ENCODE measurements around the gene PDE8B.
A peak's percentile ranks its signal among the peaks of the same experiment; 100 is the strongest.

The PDE8B gene

GRCh38 chr5:77214151-77214550 is 3.7 kb downstream of the PDE8B start:
- TF ChIP-seq ELF4 (IDR thresholded peaks at IDR 0.05): no peak
- TF ChIP-seq LEF1 (IDR thresholded peaks at IDR 0.05; ENCODE audit: borderline replicate concordance): no peak
- TF ChIP-seq FOXM1 (IDR thresholded peaks at IDR 0.05; ENCODE audit: borderline replicate concordance): no peak
- no peak for TF ChIP-seq CTBP1 (IDR thresholded peaks at IDR 0.05; ENCODE audit: borderline replicate concordance)
- TF ChIP-seq ARNT (IDR thresholded peaks at IDR 0.05): no peak
- TF ChIP-seq SP1 (IDR thresholded peaks at IDR 0.05): no peak
- no peak for TF ChIP-seq FOXA1 (IDR thresholded peaks at IDR 0.05)
- no peak for TF ChIP-seq HDGF (IDR thresholded peaks at IDR 0.05; ENCODE audit: borderline replicate concordance)
- no peak for TF ChIP-seq L3MBTL2 (conservative IDR thresholded peaks at IDR 0.05)
- TF ChIP-seq NFRKB (IDR thresholded peaks at IDR 0.05): no peak
- TF ChIP-seq BHLHE40 (IDR thresholded peaks at IDR 0.05; ENCODE audit: borderline replicate concordance): no peak
- TF ChIP-seq TARDBP (IDR thresholded peaks at IDR 0.05): no peak
- no peak for TF ChIP-seq FOXK2 (IDR thresholded peaks at IDR 0.05)
- no peak for TF ChIP-seq SUZ12 (IDR thresholded peaks at IDR 0.05)
- TF ChIP-seq ZNF384 (IDR thresholded peaks at IDR 0.05): no peak
- TF ChIP-seq, protein P1, sequence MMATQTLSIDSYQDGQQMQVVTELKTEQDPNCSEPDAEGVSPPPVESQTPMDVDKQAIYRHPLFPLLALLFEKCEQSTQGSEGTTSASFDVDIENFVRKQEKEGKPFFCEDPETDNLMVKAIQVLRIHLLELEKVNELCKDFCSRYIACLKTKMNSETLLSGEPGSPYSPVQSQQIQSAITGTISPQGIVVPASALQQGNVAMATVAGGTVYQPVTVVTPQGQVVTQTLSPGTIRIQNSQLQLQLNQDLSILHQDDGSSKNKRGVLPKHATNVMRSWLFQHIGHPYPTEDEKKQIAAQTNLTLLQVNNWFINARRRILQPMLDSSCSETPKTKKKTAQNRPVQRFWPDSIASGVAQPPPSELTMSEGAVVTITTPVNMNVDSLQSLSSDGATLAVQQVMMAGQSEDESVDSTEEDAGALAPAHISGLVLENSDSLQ (IDR thresholded peaks at IDR 0.05): no peak
- no peak for DNase-seq (ENCODE audit: extremely low spot score)
- POLR2A ChIA-PET: no interaction called here
- CTCF ChIA-PET: no interaction called here

- ChIA-PET POLR2A (no interaction called here), CTCF (no interaction called here)
- DNase-seq (ENCODE audit: extremely low spot score): peak; percentile 39
- TF ChIP-seq LEF1 (IDR thresholded peaks at IDR 0.05; ENCODE audit: borderline replicate concordance): no peak
- TF ChIP-seq FOXM1 (IDR thresholded peaks at IDR 0.05; ENCODE audit: borderline replicate concordance): no peak
- TF ChIP-seq SP1 (IDR thresholded peaks at IDR 0.05): no peak
- TF ChIP-seq ELF4 (IDR thresholded peaks at IDR 0.05): no peak
- no peak for TF ChIP-seq ARNT (IDR thresholded peaks at IDR 0.05)
- TF ChIP-seq HDGF (IDR thresholded peaks at IDR 0.05; ENCODE audit: borderline replicate concordance): no peak
- no peak for TF ChIP-seq ZNF384 (IDR thresholded peaks at IDR 0.05)
- TF ChIP-seq, protein P1 (IDR thresholded peaks at IDR 0.05): no peak
- no peak for TF ChIP-seq BHLHE40 (IDR thresholded peaks at IDR 0.05; ENCODE audit: borderline replicate concordance)
- no peak for TF ChIP-seq FOXK2 (IDR thresholded peaks at IDR 0.05)
- TF ChIP-seq SUZ12 (IDR thresholded peaks at IDR 0.05): no peak
- no peak for TF ChIP-seq TARDBP (IDR thresholded peaks at IDR 0.05)
- TF ChIP-seq CTBP1 (IDR thresholded peaks at IDR 0.05; ENCODE audit: borderline replicate concordance): no peak
- no peak for TF ChIP-seq L3MBTL2 (conservative IDR thresholded peaks at IDR 0.05)
- no peak for TF ChIP-seq NFRKB (IDR thresholded peaks at IDR 0.05)
- TF ChIP-seq FOXA1 (IDR thresholded peaks at IDR 0.05): no peak
Observed at GRCh38 chr5:77218263-77218662, 7.8 kb downstream of the PDE8B start.

- no peak for TF ChIP-seq LEF1 (IDR thresholded peaks at IDR 0.05; ENCODE audit: borderline replicate concordance)
- no peak for TF ChIP-seq ARNT (IDR thresholded peaks at IDR 0.05)
- no peak for TF ChIP-seq NFRKB (IDR thresholded peaks at IDR 0.05)
- ChIA-PET CTCF (no interaction called here), POLR2A (no interaction called here)
- DNase-seq (ENCODE audit: extremely low spot score): no peak
Observed at GRCh38 chr5:77221115-77221514, 10.6 kb downstream of the PDE8B start.

DNA sequence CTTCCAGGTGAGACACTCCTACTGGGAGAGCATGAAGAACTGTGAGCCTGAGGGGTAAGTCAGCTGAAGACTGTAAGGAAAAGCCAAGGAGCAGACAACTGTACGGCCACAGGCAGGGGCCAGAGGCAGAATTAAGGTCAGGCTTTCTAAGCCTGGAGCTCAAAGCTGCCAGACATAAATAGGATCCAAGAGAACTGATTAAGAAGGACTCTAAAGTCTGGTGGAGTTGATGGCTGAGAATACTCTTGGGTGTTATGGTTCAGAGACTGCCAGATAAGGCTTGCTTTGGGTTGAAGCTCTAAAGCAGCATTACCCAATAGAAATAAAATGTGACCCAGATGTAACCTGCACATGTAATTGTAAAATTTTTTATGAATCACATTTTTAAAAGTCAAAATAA is 12.2 kb downstream of the PDE8B start:
- ChIA-PET POLR2A (no interaction called here), CTCF (no interaction called here)
- no peak for DNase-seq (ENCODE audit: extremely low spot score)
- TF ChIP-seq HDGF (IDR thresholded peaks at IDR 0.05; ENCODE audit: borderline replicate concordance): no peak

GRCh38 chr5:77223653-77224052 is 13.2 kb downstream of the PDE8B start:
- no peak for DNase-seq (ENCODE audit: extremely low spot score)
- POLR2A ChIA-PET: no interaction called here
- TF ChIP-seq FOXM1 (IDR thresholded peaks at IDR 0.05; ENCODE audit: borderline replicate concordance): no peak
- TF ChIP-seq NFRKB (IDR thresholded peaks at IDR 0.05): no peak
- no peak for TF ChIP-seq FOXA1 (IDR thresholded peaks at IDR 0.05)
- TF ChIP-seq FOXK2 (IDR thresholded peaks at IDR 0.05): no peak
- TF ChIP-seq HDGF (IDR thresholded peaks at IDR 0.05; ENCODE audit: borderline replicate concordance): no peak
- TF ChIP-seq CTBP1 (IDR thresholded peaks at IDR 0.05; ENCODE audit: borderline replicate concordance): no peak
- TF ChIP-seq ZNF384 (IDR thresholded peaks at IDR 0.05): no peak
- TF ChIP-seq ARNT (IDR thresholded peaks at IDR 0.05): no peak
- CTCF ChIA-PET: no interaction called here

GRCh38 chr5:77224672-77225355 is 14.3 kb downstream of the PDE8B start:
- no peak for TF ChIP-seq ARNT (IDR thresholded peaks at IDR 0.05)
- ChIA-PET POLR2A (no interaction called here), CTCF (no interaction called here)
- DNase-seq (ENCODE audit: extremely low spot score): no peak

GRCh38 chr5:77225531-77225930 is 15.1 kb downstream of the PDE8B start:
- no peak for TF ChIP-seq NFRKB (IDR thresholded peaks at IDR 0.05)
- TF ChIP-seq L3MBTL2 (conservative IDR thresholded peaks at IDR 0.05): no peak
- no peak for TF ChIP-seq SUZ12 (IDR thresholded peaks at IDR 0.05)
- TF ChIP-seq CTBP1 (IDR thresholded peaks at IDR 0.05; ENCODE audit: borderline replicate concordance): no peak
- no peak for TF ChIP-seq FOXK2 (IDR thresholded peaks at IDR 0.05)
- no peak for TF ChIP-seq HDGF (IDR thresholded peaks at IDR 0.05; ENCODE audit: borderline replicate concordance)
- no peak for TF ChIP-seq BHLHE40 (IDR thresholded peaks at IDR 0.05; ENCODE audit: borderline replicate concordance)
- TF ChIP-seq ARNT (IDR thresholded peaks at IDR 0.05): no peak
- TF ChIP-seq LEF1 (IDR thresholded peaks at IDR 0.05; ENCODE audit: borderline replicate concordance): no peak
- TF ChIP-seq, protein P1 (IDR thresholded peaks at IDR 0.05): no peak
- no peak for TF ChIP-seq TARDBP (IDR thresholded peaks at IDR 0.05)
- no peak for TF ChIP-seq FOXM1 (IDR thresholded peaks at IDR 0.05; ENCODE audit: borderline replicate concordance)
- TF ChIP-seq ELF4 (IDR thresholded peaks at IDR 0.05): no peak
- TF ChIP-seq SP1 (IDR thresholded peaks at IDR 0.05): no peak
- no peak for TF ChIP-seq ZNF384 (IDR thresholded peaks at IDR 0.05)
- TF ChIP-seq FOXA1 (IDR thresholded peaks at IDR 0.05): no peak
- CTCF ChIA-PET: no interaction called here
- POLR2A ChIA-PET: no interaction called here
- no peak for DNase-seq (ENCODE audit: extremely low spot score)
